Adrenal gland (tissue), 12 donors: Measurements from ENCODE around the gene TNFRSF18. TPM values are rescaled to one million over a fixed set of nuclear protein-coding genes. Genes with fewer than 3 reads are reported as not detected.

ENCODE experiments used
- DNase-seq, 7 donors: peaks; one replicate each; pipeline ENCODE4 v3.0.0-alpha.2; 2019 to 2020
- H3K27ac ChIP-seq, 5 donors: fragments of 200-600 bp; sonication (generic) in 4 of 5; 1 replicate in 3 of 5; 2 replicates in 2 of 5; pipeline versions ENCODE4 v1.5.1 to v1.8.0; 2016 to 2020; ENCODE audit warnings: mild to moderate bottlenecking in 1 of 5
- H3K27me3 ChIP-seq: fragments of 200-600 bp; 2 replicates; pipeline ENCODE4 v1.8.0; 2021
- H3K36me3 ChIP-seq, 2 donors: fragments of 200-600 bp; replicated peaks in 1 of 2; 1 replicate in 1 of 2; 2 replicates in 1 of 2; pipeline versions ENCODE4 v1.5.1 to v1.8.0; 2018 to 2022
- H3K4me1 ChIP-seq, 2 donors: fragments of 200-600 bp; replicated peaks in 1 of 2; 1 replicate in 1 of 2; 2 replicates in 1 of 2; pipeline versions ENCODE4 v1.5.1 to v1.8.0; 2018 to 2021
- H3K4me3 ChIP-seq, 4 donors: fragments of 200-600 bp; sonication (generic) in 3 of 4; one replicate each; pipeline ENCODE4 v1.5.1; 2016 to 2018
- H3K9me3 ChIP-seq, 3 donors: fragments of 200-600 bp; sonication (generic) in 1 of 3; replicated peaks in 1 of 3; 1 replicate in 2 of 3; 2 replicates in 1 of 3; pipeline versions ENCODE4 v1.5.1 to v1.8.0; 2016 to 2021
- CTCF ChIP-seq, 6 experiments: fragments of 450-650 bp in 4 of 6; fragments of 200-600 bp in 2 of 6; sonication (generic) in 1 of 6; IDR thresholded peaks; 1 replicate in 5 of 6; 2 replicates in 1 of 6; pipeline versions ENCODE4 v1.5.1 to v1.8.0; 2016 to 2021; ENCODE audit warnings: antibody characterized with exemption in 6 of 6, mild to moderate bottlenecking in 2 of 6, moderate library complexity in 1 of 6
- POLR2A ChIP-seq, 2 donors: fragments of 450-650 bp; IDR thresholded peaks; one replicate each; pipeline ENCODE4 v1.6.1; 2017; ENCODE audit warnings: antibody characterized with exemption in 2 of 2, mild to moderate bottlenecking in 2 of 2, moderate library complexity in 1 of 2
- WGBS, 4 donors: extraction: QIAGEN DNeasy Blood & Tissue Kit in 2 of 4; methylation state at CpG; one replicate each; pipeline versions ENCODE4 v1.1.5 to v1.1.7; 2013 to 2017; 5-methylcytosine and 5-hydroxymethylcytosine counted together
- intact Hi-C, 2 donors: fragments of 100-400 bp; cut with DNase I; formaldehyde crosslinking; loops; one replicate each; pipeline versions ENCODE4 v1.14.1 to v1.15.0; 2022 to 2023
- polyA plus RNA-seq, 3 donors: library from polyadenylated mRNA; stranded (reverse); fragments of 200-250 nt in 2 of 3; fragments of 350-450 nt in 1 of 3; fragmentation: Illumina TruSeq in 1 of 3; extraction: RNeasy Lipid Tissue Mini Kit (QIAGEN cat#74804) in 1 of 3; gene quantifications; one replicate each; pipeline ENCODE4 v1.2.3, GENCODE V29; 2013 to 2014
- total RNA-seq, 9 donors: library from RNA; depleted of rRNA in 4 of 9; stranded (reverse); fragments of >200 nt in 4 of 9; fragments of 120-200 nt in 1 of 9; fragmentation: NEBNext Ultra II Directional in 1 of 9; extraction: Animal tissue kit (Norgen Biotek cat#: 25700) in 1 of 9; gene quantifications; one replicate each; pipeline versions ENCODE4 v1.1.0 to v1.2.4, GENCODE V29; 2013 to 2023
- donor health status: healthy with polysubstance abuse.
- donor health status: Bipolar disorder and iron deficiency.
- donor health status: DM: yes; HTN: yes; CAD: no.
- donor health status: DM: no; HTN: no; CAD: no.
- donor health status: DM: no; HTN: no; CAD: no.
- donor health status: DM: yes; HTN: yes; CAD: no.

The TNFRSF18 gene
- total and polyA plus RNA-seq, 12 donors = 0.27 to 1.5 (median 0.64) TPM; not detected in 7

GRCh38 chr1:1230656-1231399 lies 24.4 kb upstream of the TNFRSF18 start:
- Histone ChIP-seq H3K9me3 (no peaks in the 10 kb centered on the region), H3K36me3 (peaks cover 0 to 26% of the 10 kb centered on the region in 2 donors), H3K4me1 (peaks cover 21 to 30% of the 10 kb centered on the region in 2 donors), H3K4me3 (peak overlapping the region; percentile 66 to 92 (median 76)), H3K27ac (peak overlapping the region in 4 of 5 donors; percentile 81 to 94 (median 90)), H3K27me3 (no peaks in the 10 kb centered on the region)
- intact Hi-C loops = no loop called here
- peak in 1 of 7 donors; percentile 31 for DNase-seq
- TF ChIP-seq POLR2A (IDR thresholded peaks at IDR 0.05) (peak in 1 of 2 donors; percentile 4), CTCF (IDR thresholded peaks at IDR 0.05) (peak in 2 of 6 experiments; percentile 8 to 10)
- WGBS, 4 donors = 11 to 16% (median 13%) methylated on average over 18 to 24 of the region's 24 CpGs

- no peak overlapping the region for H3K27ac ChIP-seq
- no peak overlapping the region for H3K4me3 ChIP-seq
- no peak for TF ChIP-seq POLR2A (IDR thresholded peaks at IDR 0.05)
- no peak for TF ChIP-seq CTCF (IDR thresholded peaks at IDR 0.05)
- no peaks in the 10 kb centered on the region for H3K9me3 ChIP-seq
- H3K27me3 ChIP-seq = no peaks in the 10 kb centered on the region
- peaks cover 21 to 30% of the 10 kb centered on the region in 2 donors for H3K4me1 ChIP-seq
- peaks cover 0 to 31% of the 10 kb centered on the region in 2 donors for H3K36me3 ChIP-seq
- intact Hi-C loops = no loop called here
- no peak for DNase-seq
- whole genome bisulfite sequencing, 4 donors = 79 to 86% (median 82%) methylated on average over 17 to 19 of the region's 19 CpGs
These were observed 23.4 kb upstream of the TNFRSF18 start for GRCh38 chr1:1229770-1230169.

GRCh38 chr1:1228596-1229321 lies 22.4 kb upstream of the TNFRSF18 start:
- intact Hi-C loops = no loop called here
- H3K27me3 ChIP-seq = no peaks in the 10 kb centered on the region
- peaks cover 0 to 40% of the 10 kb centered on the region in 2 donors for H3K36me3 ChIP-seq
- no peak overlapping the region for H3K4me3 ChIP-seq
- H3K4me1 ChIP-seq = peaks cover 21 to 30% of the 10 kb centered on the region in 2 donors
- TF ChIP-seq CTCF (IDR thresholded peaks at IDR 0.05) (no peak), POLR2A (IDR thresholded peaks at IDR 0.05) (no peak)
- DNase-seq = no peak
- no peak overlapping the region for H3K27ac ChIP-seq
- WGBS, 4 donors = 88 to 90% (median 88%) methylated on average over 19 to 28 of the region's 28 CpGs
- no peaks in the 10 kb centered on the region for H3K9me3 ChIP-seq

- Histone ChIP-seq H3K9me3 (no peaks in the 10 kb centered on the region), H3K4me1 (peaks cover 21 to 26% of the 10 kb centered on the region in 2 donors), H3K36me3 (peaks cover 0 to 45% of the 10 kb centered on the region in 2 donors), H3K4me3 (no peak overlapping the region), H3K27ac (no peak overlapping the region), H3K27me3 (no peaks in the 10 kb centered on the region)
- intact Hi-C loops = no loop called here
- TF ChIP-seq CTCF (IDR thresholded peaks at IDR 0.05) = no peak
- no peak for TF ChIP-seq POLR2A (IDR thresholded peaks at IDR 0.05)
- 96 to 98% (median 98%) methylated on average over 17 to 30 of the region's 30 CpGs; no CpG with 5 or more reads in 1 of the 4 donors for WGBS, 4 donors
- DNase-seq = no peak
These were observed 21.8 kb upstream of the TNFRSF18 start for GRCh38 chr1:1228187-1228586.
